GM21786 (cell line): ENCODE results near the gene UBN1.
"Not testable (repeated sequence)": the region's sequence is repeated elsewhere in the genome, so short reads cannot be mapped to it uniquely, and the experiment has no call there.

ENCODE experiments used
- ATAC-seq: cut with Tn5 transposase; IDR thresholded peaks from one replicate; pipeline ENCODE4 v1.9.1; 2021; ENCODE audit not compliant: unreplicated experiment

UBN1 gene

DNA sequence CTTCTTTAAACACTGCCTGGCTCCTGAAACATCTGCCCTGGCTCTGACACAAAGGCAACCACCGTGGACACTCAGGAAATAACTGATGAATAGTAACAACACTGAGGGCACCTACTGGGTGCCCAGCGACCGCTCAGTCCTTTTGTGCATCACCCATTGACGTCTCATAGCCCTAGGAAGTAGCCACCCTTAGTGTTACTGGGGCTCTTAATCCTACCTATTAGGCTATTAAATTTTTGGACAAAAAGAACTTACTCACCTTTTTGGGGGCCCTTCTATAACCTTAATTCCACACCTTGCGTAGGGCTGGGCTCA, 78.0 kb downstream of the UBN1 start:
- ATAC-seq: no peak

- no peak for ATAC-seq
Measured at GRCh38 chr16:4925791-4926190, 78.5 kb downstream of the UBN1 start.

DNA sequence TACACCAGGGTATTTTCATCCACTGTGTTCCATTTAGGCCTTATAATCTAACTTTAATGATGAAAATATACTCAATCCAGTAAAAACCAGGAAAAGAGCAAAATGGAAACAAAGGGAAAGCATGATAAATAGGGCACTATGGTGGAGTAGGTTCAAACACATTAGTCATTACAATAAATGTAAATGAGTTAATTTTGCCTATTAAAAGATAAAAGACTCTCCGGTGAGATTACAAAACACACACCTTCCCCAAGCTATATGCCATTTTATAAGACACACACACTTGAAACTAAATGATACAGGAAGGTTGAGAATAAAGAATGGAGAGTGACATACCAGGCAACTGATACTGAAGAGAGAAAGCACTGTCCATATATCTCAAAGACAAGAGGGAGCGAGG, 79.6 kb downstream of the UBN1 start:
- ATAC-seq: no peak

- no peak for ATAC-seq
Measured at GRCh38 chr16:4927661-4928060, 80.4 kb downstream of the UBN1 start.

GRCh38 chr16:4928227-4928626, 80.9 kb downstream of the UBN1 start:
- ATAC-seq: no peak

GRCh38 chr16:4929619-4930018, 82.3 kb downstream of the UBN1 start:
- not testable (repeated sequence) for ATAC-seq

DNA sequence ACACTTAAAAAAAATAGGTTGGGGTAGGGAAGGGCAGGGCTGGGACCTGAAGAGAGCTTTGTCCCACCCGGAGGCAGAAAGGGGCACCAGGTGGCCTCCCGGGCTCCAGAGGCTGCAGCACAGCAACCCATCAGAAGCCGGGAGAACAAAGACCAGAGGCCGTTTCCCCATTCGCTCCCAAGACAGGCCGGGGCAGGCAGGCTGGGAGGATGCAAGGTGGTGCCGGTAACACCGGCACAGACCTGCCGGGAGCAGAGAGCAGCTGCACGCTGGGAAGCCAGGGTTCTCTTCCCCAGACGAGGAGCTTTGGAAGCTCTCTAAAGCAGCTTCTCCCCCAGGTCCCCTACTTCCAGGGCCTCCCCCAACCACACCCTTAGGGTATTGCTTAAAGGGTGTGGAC, 84.1 kb downstream of the UBN1 start:
- ATAC-seq: no peak
